HPDE6-E6E7 (cell line): ENCODE data around the gene SIX1.
A peak's percentile ranks its signal among the peaks of the same experiment; 100 is the strongest.

Source experiments
- DNase-seq: peaks from one replicate; pipeline ENCODE4 v3.0.0; 2011; ENCODE audit warnings: missing footprints; ENCODE audit errors: extremely low spot score

The SIX1 gene

DNA sequence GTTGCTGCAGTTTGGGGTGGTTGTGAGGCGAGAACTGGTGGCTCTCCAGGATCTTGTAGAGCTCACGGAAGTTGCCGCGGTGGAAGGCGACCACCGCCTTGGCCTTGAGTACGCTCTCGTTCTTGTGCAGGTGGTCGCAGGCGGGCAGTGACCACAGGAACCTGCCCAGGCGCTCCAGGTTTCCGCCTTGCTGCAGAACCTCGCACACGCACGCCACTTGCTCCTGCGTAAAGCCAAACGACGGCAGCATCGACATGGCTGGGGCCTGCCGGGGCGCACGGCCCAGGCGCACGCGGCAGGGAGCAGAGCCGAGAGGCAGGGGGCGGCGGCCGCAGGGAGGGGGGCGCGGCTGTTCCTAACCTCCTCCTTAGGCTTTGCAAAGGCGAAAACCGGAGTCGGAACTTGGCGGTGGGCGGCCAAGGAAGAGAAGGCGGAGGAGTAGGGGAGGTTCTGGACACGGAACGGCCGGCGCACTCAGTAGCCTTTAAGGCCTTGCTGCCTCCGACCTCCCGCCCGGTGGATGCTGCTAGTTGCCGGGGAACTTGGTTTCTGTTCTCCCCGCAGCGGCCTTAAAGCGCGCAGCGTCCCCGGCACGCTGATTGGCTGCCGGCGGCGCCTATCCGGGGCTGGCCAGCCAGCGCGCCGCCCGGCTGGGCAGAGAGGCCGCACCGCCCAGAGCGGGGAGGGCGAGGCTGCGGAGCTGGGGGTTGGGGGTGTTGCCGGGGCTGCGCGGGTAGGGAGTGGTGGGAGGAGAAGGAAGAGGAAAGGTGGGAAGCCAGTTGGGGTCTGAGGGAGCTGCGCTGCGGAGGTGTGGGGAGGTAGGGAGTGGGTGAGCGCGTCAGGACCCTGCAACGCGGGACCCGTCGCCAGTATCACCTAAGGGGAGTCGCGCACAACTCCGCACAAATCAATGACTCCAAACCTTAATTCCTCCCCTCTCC lies at the start of gene SIX1:
Gene SIX1, minus strand, starts transcription at position 544 of the 941 bp plus-strand sequence. Its CDS starts 288 bp downstream, at position 256.
- DNase-seq, result peak; percentile 89

DNA sequence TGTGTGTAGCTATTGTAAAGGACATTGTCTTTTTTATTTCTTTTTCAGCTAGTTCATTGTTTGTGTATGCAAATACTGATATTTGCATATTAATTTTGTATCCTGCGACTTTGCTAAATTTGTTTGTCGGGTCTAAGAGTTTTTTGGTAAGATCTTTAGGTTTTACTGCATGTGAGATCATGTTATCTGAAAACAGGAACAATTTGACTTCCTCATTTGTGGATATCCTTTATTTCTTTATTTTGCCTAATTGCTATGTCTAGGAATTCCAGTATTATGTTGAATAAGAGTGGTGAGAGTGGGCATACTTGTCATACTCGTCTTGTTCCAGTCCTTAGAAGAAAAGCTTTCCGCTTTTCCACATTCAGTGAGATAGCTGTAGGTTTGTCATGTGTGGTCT lies 46.0 kb upstream of the SIX1 start:
- no peak for DNase-seq

DNA sequence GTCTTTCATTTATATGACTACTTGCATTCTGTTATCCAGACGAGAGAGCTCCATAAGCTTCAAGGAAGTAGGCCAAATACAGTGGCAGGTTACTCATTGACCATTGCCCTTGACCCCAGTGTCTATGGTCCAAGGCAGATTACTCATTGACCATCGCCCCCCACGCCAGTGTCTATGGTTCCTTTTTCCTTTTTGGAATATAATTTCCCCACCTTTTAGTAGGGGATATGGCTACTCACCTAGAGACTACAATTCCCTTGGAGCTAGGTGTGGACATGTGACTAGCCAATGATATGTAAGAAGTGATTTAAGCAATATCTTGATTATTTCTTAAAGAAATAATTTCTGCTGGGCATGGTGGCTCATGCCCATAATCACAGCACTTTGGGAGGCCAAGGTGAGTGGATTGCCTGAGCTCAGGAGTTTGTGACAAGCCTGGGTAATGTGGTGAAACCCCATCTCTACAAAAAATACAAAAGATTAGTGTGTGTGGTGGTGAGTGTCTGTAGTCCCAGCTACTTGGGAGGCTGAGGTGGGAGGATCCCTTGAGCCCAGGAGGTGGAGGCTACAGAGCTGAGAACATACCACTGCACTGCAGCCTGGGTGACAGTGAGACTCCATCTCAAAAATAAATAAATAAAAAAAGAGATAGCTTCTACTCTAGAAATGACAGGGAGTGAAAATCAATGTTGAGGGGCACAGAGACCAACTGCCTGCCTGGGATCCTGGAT lies 42.3 kb upstream of the SIX1 start:
- DNase-seq, result no peak

DNA sequence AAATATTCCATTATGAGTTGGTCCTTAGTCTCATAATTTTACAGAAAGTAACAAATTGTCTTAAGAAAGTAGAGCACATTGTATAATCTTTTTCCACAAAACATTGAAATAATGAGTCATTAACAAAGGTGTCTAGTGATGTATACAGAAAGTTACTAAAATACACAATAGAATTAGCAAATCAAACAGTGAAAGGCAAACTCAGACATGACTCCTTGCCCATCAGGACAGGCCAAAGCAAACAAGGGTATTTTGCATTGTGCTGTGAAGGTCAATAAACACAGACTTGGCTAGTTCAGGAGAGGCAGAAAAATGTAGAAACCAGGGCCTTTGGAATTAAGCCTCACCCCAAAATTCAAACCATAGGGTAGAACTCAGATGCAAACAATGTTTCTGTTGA lies 37.6 kb upstream of the SIX1 start:
- DNase-seq, result peak; percentile 27

GRCh38 chr14:60684203-60684602 lies 34.9 kb upstream of the SIX1 start:
- DNase-seq, result no peak

DNA sequence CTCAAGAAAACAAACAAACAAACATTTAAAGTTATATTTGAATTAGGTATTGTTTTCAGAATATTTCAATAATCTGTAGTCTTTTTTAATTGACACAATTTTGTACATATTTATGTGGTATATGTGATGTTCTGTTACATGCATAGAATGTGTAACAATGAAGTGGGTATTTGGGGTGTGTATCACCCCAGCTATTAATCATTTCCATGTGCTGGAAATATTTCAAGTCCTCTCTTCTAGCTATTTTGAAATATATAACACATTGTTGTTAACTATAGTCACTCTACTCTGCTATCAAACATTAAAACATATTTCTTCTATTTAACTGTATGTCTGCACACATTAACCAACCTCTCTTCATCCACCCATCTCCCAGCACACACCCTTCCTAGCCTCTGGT lies 32.0 kb upstream of the SIX1 start:
- DNase-seq, result no peak

DNA sequence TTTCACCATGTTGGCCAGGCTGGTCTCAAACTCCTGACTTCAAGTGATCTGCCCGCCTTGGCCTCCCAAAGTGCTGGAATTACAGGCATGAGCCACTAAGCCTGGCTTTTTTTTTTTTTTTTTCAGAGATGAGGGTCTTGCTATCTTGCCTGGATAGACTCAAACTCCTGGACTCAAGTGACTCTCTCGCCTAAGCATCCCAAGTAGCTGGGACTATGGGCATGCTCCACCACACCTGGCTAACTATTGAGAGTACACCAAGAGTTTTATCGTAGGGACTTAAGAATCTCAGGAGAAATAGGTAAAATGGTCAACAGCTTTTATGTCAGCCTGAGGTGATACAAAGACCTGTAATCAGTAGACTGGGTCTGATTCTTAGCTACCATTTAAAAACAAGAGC lies 31.2 kb upstream of the SIX1 start:
- DNase-seq, result no peak

GRCh38 chr14:60679566-60680258 lies 30.4 kb upstream of the SIX1 start:
- no peak for DNase-seq

- DNase-seq, result no peak
These were observed 28.4 kb upstream of the SIX1 start for GRCh38 chr14:60677701-60678100.

GRCh38 chr14:60670989-60671388 lies 21.7 kb upstream of the SIX1 start:
- no peak for DNase-seq

DNA sequence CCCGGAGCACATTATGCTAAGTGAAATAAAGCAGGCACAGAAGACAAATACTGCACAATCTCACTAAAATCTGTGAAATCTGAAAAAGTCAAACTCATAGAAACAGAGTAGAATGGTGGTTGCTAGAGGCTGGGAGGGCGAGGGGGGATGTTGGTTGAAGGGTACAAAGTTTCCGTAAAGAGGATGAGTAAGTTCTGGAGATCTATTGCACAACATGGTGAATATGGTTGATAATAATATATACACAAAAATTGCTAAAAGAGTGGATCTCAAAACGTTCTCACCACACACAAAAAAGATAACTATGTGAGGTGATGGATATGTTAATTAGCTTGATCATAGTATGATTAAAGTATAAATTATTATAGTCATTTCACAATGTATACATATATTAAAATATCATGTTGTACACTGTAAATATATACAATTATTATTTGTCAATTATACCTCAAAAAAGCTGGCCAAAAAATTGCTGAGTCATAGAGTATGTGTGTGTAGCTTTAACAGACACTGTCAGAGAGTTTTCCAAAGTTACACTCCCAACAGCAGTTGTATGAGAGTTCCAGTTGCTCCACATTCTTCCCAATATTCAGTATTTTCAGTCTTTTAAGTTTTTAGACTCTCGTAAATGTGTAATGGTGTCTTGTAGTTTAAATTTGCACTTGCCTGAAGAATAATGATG lies 19.3 kb upstream of the SIX1 start:
- DNase-seq, result no peak

DNA sequence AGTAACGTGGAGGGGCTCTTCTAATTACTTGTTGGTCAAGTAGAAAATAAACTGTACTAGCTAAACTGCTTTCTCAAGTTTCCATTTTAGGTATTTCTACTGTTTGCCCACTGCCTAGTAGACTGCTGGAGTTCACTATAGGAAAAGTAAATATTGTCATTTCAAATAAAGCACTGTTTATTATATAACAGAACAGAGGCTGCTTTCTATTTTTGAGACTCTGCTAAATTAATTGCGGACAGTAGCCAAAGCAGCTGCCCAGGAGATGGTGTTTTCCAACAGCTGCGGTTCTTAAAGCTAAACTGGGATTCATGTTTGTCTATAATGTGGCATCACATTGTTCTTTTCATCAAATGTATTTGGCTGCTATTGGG lies 15.9 kb upstream of the SIX1 start:
- DNase-seq, result no peak

- DNase-seq, result no peak
These were observed 13.7 kb upstream of the SIX1 start for GRCh38 chr14:60662982-60663381.

DNA sequence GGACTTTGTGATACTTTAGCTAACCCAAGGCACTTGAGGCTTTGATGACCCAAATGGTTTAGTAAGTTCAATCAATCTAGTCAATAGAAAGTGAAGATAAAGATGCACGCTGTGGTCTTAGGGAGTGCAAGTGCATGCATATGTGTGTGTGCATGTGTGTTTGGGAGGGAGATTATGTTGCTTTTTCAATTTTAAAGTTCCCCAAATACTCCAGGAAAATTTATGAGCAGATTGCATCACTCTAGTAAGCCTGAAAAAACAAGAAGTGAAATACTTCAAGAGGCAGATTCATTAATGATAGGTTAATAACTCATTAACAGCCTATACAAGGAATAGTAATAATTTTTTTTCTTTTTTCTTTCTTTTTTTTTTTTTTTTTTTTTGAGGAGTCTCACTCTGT lies 12.4 kb upstream of the SIX1 start:
- DNase-seq, result no peak

DNA sequence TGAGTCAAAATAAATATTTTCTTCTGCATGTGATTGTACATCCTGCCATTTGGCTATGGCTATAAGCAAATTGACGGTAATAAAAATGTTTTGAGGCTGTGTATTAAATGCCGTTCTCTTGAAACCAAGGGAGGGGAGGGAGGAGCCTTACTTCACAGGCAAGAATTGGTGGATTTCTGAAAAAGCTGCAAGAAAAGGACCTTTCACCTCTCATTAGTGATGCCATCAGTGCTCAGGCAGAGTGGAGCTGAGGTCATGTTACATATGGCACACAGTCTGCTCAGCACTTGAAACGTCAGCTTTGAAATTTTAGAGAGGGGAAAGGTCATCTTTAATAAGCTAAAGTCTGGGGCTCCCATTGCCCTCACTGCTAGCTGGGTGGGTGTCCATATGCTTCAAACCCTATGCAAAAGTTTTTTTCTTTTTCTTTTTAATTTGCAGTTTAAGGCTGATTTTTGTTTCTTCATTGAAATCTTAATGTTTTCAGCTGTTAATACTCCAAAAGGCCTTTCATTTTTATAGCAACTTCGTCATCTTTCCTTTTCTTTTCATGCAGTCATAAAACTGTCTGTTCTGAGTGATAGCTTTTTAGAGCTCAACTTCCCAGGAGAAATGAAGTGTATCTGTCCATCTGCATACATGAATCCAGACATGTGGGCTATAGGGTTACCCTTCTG lies 9.8 kb upstream of the SIX1 start:
- DNase-seq, result no peak

GRCh38 chr14:60658211-60658690 lies 9.0 kb upstream of the SIX1 start:
- no peak for DNase-seq

DNA sequence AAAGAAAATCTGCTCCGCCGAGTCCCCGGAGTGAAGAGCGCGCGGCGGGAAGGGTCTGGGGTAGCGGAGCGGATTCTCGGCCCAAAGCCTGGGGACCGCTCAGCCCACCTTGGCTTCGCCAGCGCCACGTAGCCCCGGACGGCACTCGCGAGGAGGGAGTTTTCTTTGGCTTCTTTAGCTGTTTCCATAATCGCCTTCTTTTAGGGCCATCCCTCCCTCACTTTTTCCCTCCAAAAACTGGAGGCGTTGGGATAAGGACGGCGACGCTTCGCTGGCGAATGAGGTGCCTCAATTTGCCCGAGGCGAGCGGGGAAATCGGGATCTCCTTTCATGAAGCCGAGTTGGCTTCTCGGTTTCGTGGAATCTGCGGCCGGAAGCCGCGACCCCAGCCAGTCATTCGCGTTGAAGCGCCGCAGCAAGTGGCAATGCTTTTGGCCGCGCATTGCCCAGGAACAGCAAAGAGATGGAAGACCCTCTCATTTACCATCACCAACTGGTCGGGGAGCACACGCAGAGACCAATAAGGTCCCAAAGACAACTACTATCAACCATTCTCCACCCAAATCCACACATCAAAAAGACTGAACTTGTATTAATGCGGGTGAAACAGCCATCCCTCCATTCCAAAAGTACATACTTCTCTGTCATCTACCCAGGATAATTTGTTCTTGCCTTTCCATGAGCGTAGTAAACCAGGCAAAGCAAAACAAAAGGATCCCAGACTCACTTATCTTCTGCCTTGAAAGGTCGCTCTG lies 8.4 kb upstream of the SIX1 start:
- DNase-seq, result no peak

GRCh38 chr14:60656686-60657455 lies 7.6 kb upstream of the SIX1 start:
- DNase-seq, result no peak

- DNase-seq, result no peak
These were observed 6.8 kb upstream of the SIX1 start for GRCh38 chr14:60655898-60656685.
